ENCODE results near the gene P2RX5.

Gene P2RX5, protein sequence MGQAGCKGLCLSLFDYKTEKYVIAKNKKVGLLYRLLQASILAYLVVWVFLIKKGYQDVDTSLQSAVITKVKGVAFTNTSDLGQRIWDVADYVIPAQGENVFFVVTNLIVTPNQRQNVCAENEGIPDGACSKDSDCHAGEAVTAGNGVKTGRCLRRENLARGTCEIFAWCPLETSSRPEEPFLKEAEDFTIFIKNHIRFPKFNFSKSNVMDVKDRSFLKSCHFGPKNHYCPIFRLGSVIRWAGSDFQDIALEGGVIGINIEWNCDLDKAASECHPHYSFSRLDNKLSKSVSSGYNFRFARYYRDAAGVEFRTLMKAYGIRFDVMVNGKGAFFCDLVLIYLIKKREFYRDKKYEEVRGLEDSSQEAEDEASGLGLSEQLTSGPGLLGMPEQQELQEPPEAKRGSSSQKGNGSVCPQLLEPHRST

DNA sequence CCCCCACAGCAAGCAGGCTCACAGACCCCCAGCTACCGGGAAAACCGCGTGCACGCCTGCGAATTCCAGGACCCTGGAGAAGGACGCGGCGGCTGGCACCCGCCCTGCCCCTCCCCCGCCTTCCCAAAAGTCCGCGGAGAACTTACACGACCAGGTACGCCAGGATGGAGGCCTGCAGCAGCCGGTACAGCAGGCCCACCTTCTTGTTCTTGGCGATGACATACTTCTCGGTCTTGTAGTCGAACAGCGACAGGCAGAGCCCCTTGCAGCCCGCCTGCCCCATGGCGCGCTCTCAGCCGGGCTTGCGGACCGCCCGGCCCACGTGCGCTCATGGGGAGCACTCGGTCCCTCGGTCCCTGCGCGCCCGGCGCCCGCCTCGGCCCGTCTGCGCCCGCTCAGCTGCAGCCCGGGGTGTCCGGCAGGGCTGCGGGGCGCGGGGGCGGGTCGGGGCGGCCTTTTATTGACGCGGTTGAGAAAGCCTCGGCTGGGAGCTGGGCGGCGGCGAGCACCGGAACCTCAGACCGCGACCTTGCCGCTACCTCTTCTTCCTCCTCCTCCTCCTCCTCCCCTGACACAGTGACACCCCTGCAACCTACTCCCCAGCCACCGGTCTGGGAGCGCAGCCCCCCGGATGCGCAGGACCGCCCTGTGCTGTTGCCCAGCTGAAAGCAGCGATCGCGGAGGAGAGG is at the start of gene P2RX5:
TSS of gene P2RX5 (minus strand) at position 433 of the 689 bp plus-strand sequence. CDS start at position 283, 150 bp downstream.
- Histone ChIP-seq H3K36me3 (replicated peaks; ENCODE audit: low read depth, low read length) (peaks cover 7% of the 10 kb centered on the region), H3K9ac (ENCODE audit: low read length) (peak within 1 kb of the TSS; percentile 93), H4K20me1 (ENCODE audit: insufficient read depth, low read length) (peaks cover 26% of the 10 kb centered on the region), H3K9me3 (ENCODE audit: insufficient read depth, low read length) (no peaks in the 10 kb centered on the region), H3K4me2 (ENCODE audit: low read length) (peak within 1 kb of the TSS; percentile 89), H3K79me2 (ENCODE audit: low read length) (peaks cover 50% of the 10 kb centered on the region), H3K27ac (ENCODE audit: low read length) (peak within 1 kb of the TSS; percentile 80), H3K4me1 (ENCODE audit: low read length) (peaks cover 31% of the 10 kb centered on the region), H3K27me3 (ENCODE audit: low read depth, low read length) (no peaks in the 10 kb centered on the region), H2AFZ (ENCODE audit: low read depth, low read length) (no peak within 1 kb of the TSS), H3K4me3 (ENCODE audit: low read length) (peak within 1 kb of the TSS; percentile 98)
- no peak for TF ChIP-seq EZH2phosphoT487 (IDR thresholded peaks at IDR 0.05; ENCODE audit: low read depth)
- TF ChIP-seq, protein P1, sequence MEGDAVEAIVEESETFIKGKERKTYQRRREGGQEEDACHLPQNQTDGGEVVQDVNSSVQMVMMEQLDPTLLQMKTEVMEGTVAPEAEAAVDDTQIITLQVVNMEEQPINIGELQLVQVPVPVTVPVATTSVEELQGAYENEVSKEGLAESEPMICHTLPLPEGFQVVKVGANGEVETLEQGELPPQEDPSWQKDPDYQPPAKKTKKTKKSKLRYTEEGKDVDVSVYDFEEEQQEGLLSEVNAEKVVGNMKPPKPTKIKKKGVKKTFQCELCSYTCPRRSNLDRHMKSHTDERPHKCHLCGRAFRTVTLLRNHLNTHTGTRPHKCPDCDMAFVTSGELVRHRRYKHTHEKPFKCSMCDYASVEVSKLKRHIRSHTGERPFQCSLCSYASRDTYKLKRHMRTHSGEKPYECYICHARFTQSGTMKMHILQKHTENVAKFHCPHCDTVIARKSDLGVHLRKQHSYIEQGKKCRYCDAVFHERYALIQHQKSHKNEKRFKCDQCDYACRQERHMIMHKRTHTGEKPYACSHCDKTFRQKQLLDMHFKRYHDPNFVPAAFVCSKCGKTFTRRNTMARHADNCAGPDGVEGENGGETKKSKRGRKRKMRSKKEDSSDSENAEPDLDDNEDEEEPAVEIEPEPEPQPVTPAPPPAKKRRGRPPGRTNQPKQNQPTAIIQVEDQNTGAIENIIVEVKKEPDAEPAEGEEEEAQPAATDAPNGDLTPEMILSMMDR (IDR thresholded peaks at IDR 0.05; ENCODE audit: low read depth, low read length): no peak

DNA sequence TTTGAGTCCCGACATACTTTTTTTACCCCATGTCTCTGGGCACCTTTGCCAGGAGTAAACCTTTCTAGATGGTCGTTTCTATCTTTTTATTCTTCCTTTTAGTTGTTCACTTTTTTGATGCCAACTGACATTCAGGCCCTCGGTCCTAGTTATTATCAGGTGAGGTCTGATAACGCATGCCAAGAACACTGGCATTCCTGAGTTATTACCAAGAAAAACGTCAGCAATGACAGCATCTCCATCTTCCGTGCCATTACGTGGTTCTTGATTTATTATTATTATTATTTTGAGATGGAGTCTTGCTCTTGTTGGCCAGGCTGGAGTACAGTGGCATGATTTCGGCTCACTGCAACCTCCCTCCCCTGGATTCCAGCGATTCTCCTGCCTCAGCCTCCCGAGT is 49.1 kb upstream of the P2RX5 start:
- no peaks in the 10 kb centered on the region for H3K36me3 ChIP-seq (replicated peaks; ENCODE audit: low read depth, low read length)
- TF ChIP-seq EZH2phosphoT487 (IDR thresholded peaks at IDR 0.05; ENCODE audit: low read depth): no peak
- TF ChIP-seq, protein P1 (IDR thresholded peaks at IDR 0.05; ENCODE audit: low read depth, low read length): no peak
- H3K9ac ChIP-seq (ENCODE audit: low read length): no peak overlapping the region
- H3K4me3 ChIP-seq (ENCODE audit: low read length): no peak overlapping the region
- H3K27me3 ChIP-seq (ENCODE audit: low read depth, low read length): no peaks in the 10 kb centered on the region
- H4K20me1 ChIP-seq (ENCODE audit: insufficient read depth, low read length): no peaks in the 10 kb centered on the region
- no peaks in the 10 kb centered on the region for H3K9me3 ChIP-seq (ENCODE audit: insufficient read depth, low read length)
- no peak overlapping the region for H3K4me2 ChIP-seq (ENCODE audit: low read length)
- H3K27ac ChIP-seq (ENCODE audit: low read length): no peak overlapping the region
- no peaks in the 10 kb centered on the region for H3K79me2 ChIP-seq (ENCODE audit: low read length)
- H3K4me1 ChIP-seq (ENCODE audit: low read length): no peaks in the 10 kb centered on the region
- no peak overlapping the region for H2AFZ ChIP-seq (ENCODE audit: low read depth, low read length)

DNA sequence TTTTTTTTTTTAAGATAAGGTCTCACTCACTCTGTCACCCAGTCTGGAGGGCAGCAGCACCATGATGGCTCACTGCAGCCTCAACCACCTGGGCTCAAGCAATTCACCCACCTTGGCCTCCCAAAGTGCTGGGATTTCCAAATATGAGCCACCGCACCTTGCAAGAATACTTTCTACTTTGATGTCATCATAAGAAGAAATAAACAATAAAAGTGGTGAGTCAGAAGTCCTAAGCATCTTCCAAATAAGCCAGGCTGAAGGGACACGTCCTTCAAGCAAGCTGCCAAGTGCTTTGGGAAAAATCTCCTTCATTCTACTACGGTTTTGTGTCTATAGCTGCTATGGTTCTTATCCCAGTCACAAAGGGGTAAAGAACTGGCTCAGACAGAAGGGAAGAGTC is 48.1 kb upstream of the P2RX5 start:
- H3K36me3 ChIP-seq (replicated peaks; ENCODE audit: low read depth, low read length): no peaks in the 10 kb centered on the region
- H3K27ac ChIP-seq (ENCODE audit: low read length): no peak overlapping the region
- H3K4me3 ChIP-seq (ENCODE audit: low read length): no peak overlapping the region
- no peak overlapping the region for H3K9ac ChIP-seq (ENCODE audit: low read length)
- no peaks in the 10 kb centered on the region for H3K27me3 ChIP-seq (ENCODE audit: low read depth, low read length)
- H3K9me3 ChIP-seq (ENCODE audit: insufficient read depth, low read length): no peaks in the 10 kb centered on the region
- H3K4me1 ChIP-seq (ENCODE audit: low read length): no peaks in the 10 kb centered on the region
- no peaks in the 10 kb centered on the region for H3K79me2 ChIP-seq (ENCODE audit: low read length)
- TF ChIP-seq EZH2phosphoT487 (IDR thresholded peaks at IDR 0.05; ENCODE audit: low read depth): no peak
- TF ChIP-seq, protein P1 (IDR thresholded peaks at IDR 0.05; ENCODE audit: low read depth, low read length): no peak
- H4K20me1 ChIP-seq (ENCODE audit: insufficient read depth, low read length): no peaks in the 10 kb centered on the region
- no peak overlapping the region for H3K4me2 ChIP-seq (ENCODE audit: low read length)
- H2AFZ ChIP-seq (ENCODE audit: low read depth, low read length): no peak overlapping the region

DNA sequence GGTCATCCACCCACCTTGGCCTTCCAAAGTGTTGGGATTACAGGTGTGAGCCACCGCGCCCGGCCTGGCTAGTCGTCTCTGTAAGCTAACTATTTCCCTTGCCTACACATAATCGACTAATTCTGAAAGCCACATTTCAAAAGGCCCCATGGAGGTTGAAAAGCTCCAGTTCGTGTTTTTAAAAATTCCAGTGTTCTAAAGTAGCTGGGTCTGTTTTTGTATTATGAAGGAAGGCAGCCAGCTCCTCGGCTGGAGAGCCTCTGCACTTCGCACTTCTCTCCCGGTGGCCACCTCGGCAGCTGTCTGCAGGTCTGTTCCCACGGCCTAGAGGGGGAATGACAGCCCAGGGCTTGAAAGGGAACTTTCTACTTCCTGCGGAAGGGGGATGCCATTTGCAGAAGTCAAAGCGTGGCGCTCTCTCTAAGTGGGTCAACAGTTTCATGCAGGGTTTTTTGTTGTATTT is 44.7 kb upstream of the P2RX5 start:
- Histone ChIP-seq H3K9me3 (ENCODE audit: insufficient read depth, low read length) (no peaks in the 10 kb centered on the region), H2AFZ (ENCODE audit: low read depth, low read length) (no peak overlapping the region), H3K79me2 (ENCODE audit: low read length) (no peaks in the 10 kb centered on the region), H3K4me2 (ENCODE audit: low read length) (no peak overlapping the region), H3K27ac (ENCODE audit: low read length) (no peak overlapping the region), H3K4me1 (ENCODE audit: low read length) (no peaks in the 10 kb centered on the region; the same call in 1 of the 2 replicates), H3K4me3 (ENCODE audit: low read length) (no peak overlapping the region), H4K20me1 (ENCODE audit: insufficient read depth, low read length) (no peaks in the 10 kb centered on the region), H3K9ac (ENCODE audit: low read length) (no peak overlapping the region), H3K27me3 (ENCODE audit: low read depth, low read length) (peaks cover 4% of the 10 kb centered on the region), H3K36me3 (replicated peaks; ENCODE audit: low read depth, low read length) (no peaks in the 10 kb centered on the region)
- TF ChIP-seq, protein P1 (IDR thresholded peaks at IDR 0.05; ENCODE audit: low read depth, low read length): no peak
- TF ChIP-seq EZH2phosphoT487 (IDR thresholded peaks at IDR 0.05; ENCODE audit: low read depth): no peak

Measured in OCI-LY3 (cell line).